Fibroblast of lung (primary cell): ENCODE data around the gene LGALS14. TPM values are rescaled to one million over a fixed set of nuclear protein-coding genes. Genes with fewer than 3 reads are reported as not detected.

Experiments
- DNase-seq, 2 donors: peaks; one replicate each; pipeline versions ENCODE4 v3.0.0 to v3.0.0-alpha.2; 2010; ENCODE audit warnings: low read depth in 2 of 2
- H2AFZ ChIP-seq: 2 replicates; pipeline ENCODE4 v1.5.1; 2012; ENCODE audit warnings: low read length, control low read depth, inconsistent platforms
- H3K27ac ChIP-seq: 2 replicates; pipeline ENCODE4 v1.5.1; 2011; ENCODE audit warnings: low read length, control low read depth; ENCODE audit not compliant: insufficient read depth
- H3K27me3 ChIP-seq: 2 replicates; pipeline ENCODE4 v1.5.1; 2011; ENCODE audit warnings: mild to moderate bottlenecking, low read length; ENCODE audit not compliant: control insufficient read depth, insufficient read depth
- H3K36me3 ChIP-seq: 2 replicates; pipeline ENCODE4 v1.5.1; 2011; ENCODE audit warnings: low read length; ENCODE audit not compliant: control insufficient read depth, insufficient read depth
- H3K4me1 ChIP-seq: 2 replicates; pipeline ENCODE4 v1.5.1; 2011; ENCODE audit warnings: low read length; ENCODE audit not compliant: control insufficient read depth, insufficient read depth; ENCODE audit errors: extremely low read depth
- H3K4me2 ChIP-seq: 2 replicates; pipeline ENCODE4 v1.5.1; 2011; ENCODE audit warnings: low read length, control low read depth; ENCODE audit not compliant: insufficient read depth; ENCODE audit errors: extremely low read depth
- H3K4me3 ChIP-seq, 4 experiments: fragments of 200-600 bp in 1 of 4; sonication (generic) in 1 of 4; replicated peaks in 1 of 4; 2 replicates each; pipeline ENCODE4 v1.5.1; 2011 to 2016; ENCODE audit warnings: low read length in 4 of 4, low read depth in 3 of 4, mild to moderate bottlenecking in 3 of 4, control low read depth in 2 of 4, inconsistent platforms in 1 of 4, mixed read lengths in 1 of 4; ENCODE audit not compliant: insufficient read depth in 1 of 4; ENCODE audit errors: control extremely low read depth in 1 of 4
- H3K79me2 ChIP-seq: 2 replicates; pipeline ENCODE4 v1.5.1; 2012; ENCODE audit warnings: mild to moderate bottlenecking, low read length, inconsistent platforms; ENCODE audit not compliant: control insufficient read depth, insufficient read depth
- H3K9ac ChIP-seq: 2 replicates; pipeline ENCODE4 v1.5.1; 2011; ENCODE audit warnings: mild to moderate bottlenecking, low read length, control low read depth; ENCODE audit not compliant: insufficient read depth
- H3K9me3 ChIP-seq: 2 replicates; pipeline ENCODE4 v1.5.1; 2012; ENCODE audit warnings: low read depth, low read length; ENCODE audit not compliant: control insufficient read depth, insufficient read depth
- H4K20me1 ChIP-seq: 2 replicates; pipeline ENCODE4 v1.5.1; 2011; ENCODE audit warnings: low read length; ENCODE audit not compliant: control insufficient read depth, insufficient read depth; ENCODE audit errors: extremely low read depth
- EZH2 ChIP-seq: IDR thresholded peaks from 2 replicates; pipeline ENCODE4 v1.5.1; 2012; ENCODE audit warnings: low read length, control low read depth, mild to moderate bottlenecking; ENCODE audit errors: missing control alignments
- polyA plus RNA-seq, 2 donors: library from polyadenylated mRNA; depleted of rRNA in 1 of 2; stranded (reverse) in 1 of 2; unstranded in 1 of 2; fragments of >200 nt; gene quantifications; 2 replicates each; pipeline ENCODE4 v1.2.1, GENCODE V29; 2011 to 2012; ENCODE audit warnings: missing spikeins in 1 of 2
- total RNA-seq: library from RNA; depleted of rRNA; stranded (reverse); fragments of >200 nt; gene quantifications from 2 replicates; pipeline ENCODE4 v1.2.1, GENCODE V29; 2014
- TF ChIP-seq, protein P1 (sequence below), 2 donors: IDR thresholded peaks in 1 of 2; conservative IDR thresholded peaks in 1 of 2; 1 replicate in 1 of 2; 2 replicates in 1 of 2; pipeline ENCODE4 v1.5.1; 2011 to 2012; ENCODE audit warnings: low read length in 2 of 2, control low read depth in 1 of 2, inconsistent platforms in 1 of 2, low read depth in 1 of 2, mild to moderate bottlenecking in 1 of 2

The LGALS14 gene
- total and polyA plus RNA-seq, 2 donors (not counting 1 experiment from before 2014, with no cell fraction given): not detected

DNA sequence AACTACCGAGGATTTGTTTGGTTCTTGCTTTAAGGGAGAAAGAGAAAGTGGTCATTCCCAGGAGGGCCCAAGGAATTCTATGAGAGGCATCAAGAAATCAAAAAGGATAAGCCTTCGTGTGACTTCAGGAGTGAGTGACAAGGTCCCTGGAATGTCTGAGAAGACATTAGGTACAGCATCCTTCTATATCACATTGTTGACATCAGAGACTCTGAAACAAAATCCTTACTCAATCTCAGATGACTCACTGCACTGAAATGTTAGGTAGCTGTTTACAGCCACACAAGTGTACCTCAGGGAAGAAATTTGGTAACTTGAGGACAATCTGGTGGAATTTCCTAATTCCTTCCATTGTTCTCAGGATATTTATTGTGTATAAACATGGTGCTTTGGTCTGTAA lies 7.9 kb upstream of the LGALS14 start:
- H3K4me3 ChIP-seq: no peak overlapping the region
- H3K79me2 ChIP-seq: no peaks in the 10 kb centered on the region
- H3K4me2 ChIP-seq: no peak overlapping the region
- no peaks in the 10 kb centered on the region for H3K9me3 ChIP-seq
- H3K36me3 ChIP-seq: no peaks in the 10 kb centered on the region
- no peak overlapping the region for H3K9ac ChIP-seq
- no peaks in the 10 kb centered on the region for H3K4me1 ChIP-seq
- H4K20me1 ChIP-seq: no peaks in the 10 kb centered on the region
- no peak overlapping the region for H2AFZ ChIP-seq
- DNase-seq: no peak
- TF ChIP-seq, protein P1, sequence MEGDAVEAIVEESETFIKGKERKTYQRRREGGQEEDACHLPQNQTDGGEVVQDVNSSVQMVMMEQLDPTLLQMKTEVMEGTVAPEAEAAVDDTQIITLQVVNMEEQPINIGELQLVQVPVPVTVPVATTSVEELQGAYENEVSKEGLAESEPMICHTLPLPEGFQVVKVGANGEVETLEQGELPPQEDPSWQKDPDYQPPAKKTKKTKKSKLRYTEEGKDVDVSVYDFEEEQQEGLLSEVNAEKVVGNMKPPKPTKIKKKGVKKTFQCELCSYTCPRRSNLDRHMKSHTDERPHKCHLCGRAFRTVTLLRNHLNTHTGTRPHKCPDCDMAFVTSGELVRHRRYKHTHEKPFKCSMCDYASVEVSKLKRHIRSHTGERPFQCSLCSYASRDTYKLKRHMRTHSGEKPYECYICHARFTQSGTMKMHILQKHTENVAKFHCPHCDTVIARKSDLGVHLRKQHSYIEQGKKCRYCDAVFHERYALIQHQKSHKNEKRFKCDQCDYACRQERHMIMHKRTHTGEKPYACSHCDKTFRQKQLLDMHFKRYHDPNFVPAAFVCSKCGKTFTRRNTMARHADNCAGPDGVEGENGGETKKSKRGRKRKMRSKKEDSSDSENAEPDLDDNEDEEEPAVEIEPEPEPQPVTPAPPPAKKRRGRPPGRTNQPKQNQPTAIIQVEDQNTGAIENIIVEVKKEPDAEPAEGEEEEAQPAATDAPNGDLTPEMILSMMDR (conservative IDR thresholded peaks at IDR 0.05 in 1 of 2, IDR thresholded peaks at IDR 0.05 in 1 of 2; ENCODE audit: low read depth in 1 of 2, low read length in 2 of 2): no peak
- TF ChIP-seq EZH2: no peak
- no peak overlapping the region for H3K27ac ChIP-seq
- no peaks in the 10 kb centered on the region for H3K27me3 ChIP-seq

DNA sequence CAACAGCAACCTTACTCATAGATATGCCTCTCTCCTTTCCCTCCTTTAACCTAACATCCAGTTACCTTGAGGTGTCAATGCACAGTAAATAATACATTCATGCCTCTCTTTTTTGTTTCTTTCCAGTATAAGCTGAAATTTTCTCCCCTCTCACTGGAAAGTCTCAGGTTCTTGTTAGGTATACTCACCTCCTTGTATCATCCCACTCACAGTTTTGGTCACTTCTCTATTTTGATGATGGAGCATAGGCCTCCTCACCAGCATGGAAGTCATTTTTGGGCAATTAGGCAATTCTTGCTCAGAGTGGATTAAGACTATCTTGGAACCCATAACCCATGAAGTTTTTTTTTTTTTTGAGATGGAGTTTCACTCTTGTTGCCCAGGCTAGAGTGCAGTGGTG lies 5.7 kb upstream of the LGALS14 start:
- H3K36me3 ChIP-seq: no peaks in the 10 kb centered on the region
- H3K4me1 ChIP-seq: no peaks in the 10 kb centered on the region
- H3K27ac ChIP-seq: no peak overlapping the region
- no peak overlapping the region for H3K9ac ChIP-seq
- no peak for DNase-seq
- no peak overlapping the region for H3K4me3 ChIP-seq
- no peak overlapping the region for H2AFZ ChIP-seq
- H3K79me2 ChIP-seq: no peaks in the 10 kb centered on the region
- no peaks in the 10 kb centered on the region for H3K27me3 ChIP-seq
- no peaks in the 10 kb centered on the region for H3K9me3 ChIP-seq
- no peak overlapping the region for H3K4me2 ChIP-seq
- no peaks in the 10 kb centered on the region for H4K20me1 ChIP-seq
- TF ChIP-seq EZH2: no peak
- TF ChIP-seq, protein P1 (conservative IDR thresholded peaks at IDR 0.05 in 1 of 2, IDR thresholded peaks at IDR 0.05 in 1 of 2; ENCODE audit: low read depth in 1 of 2, low read length in 2 of 2): no peak

DNA sequence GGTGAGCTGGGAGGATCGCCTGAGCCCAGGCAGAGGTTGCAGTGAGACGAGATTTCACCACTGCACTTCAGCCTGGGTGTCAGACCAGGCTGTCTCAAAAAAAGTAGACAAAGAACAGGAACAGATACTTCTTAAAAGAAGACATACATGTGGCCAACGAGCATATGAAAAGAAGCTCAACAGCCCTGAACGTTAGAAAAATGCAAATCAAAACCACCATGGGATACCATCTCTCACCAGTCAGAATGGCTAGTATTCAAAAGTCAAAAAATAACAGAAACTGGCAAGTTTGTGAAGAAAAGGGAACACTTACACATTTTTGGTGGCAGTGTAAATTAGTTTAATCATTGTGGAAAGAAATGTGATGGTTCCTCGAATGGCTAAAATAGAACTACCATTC lies 3.0 kb upstream of the LGALS14 start:
- Histone ChIP-seq H3K9me3 (no peaks in the 10 kb centered on the region), H3K9ac (no peak overlapping the region), H3K36me3 (no peaks in the 10 kb centered on the region), H3K4me2 (no peak overlapping the region), H2AFZ (no peak overlapping the region), H3K79me2 (no peaks in the 10 kb centered on the region), H3K4me3 (no peak overlapping the region), H4K20me1 (no peaks in the 10 kb centered on the region), H3K27me3 (no peaks in the 10 kb centered on the region), H3K27ac (no peak overlapping the region), H3K4me1 (no peaks in the 10 kb centered on the region)
- no peak for TF ChIP-seq EZH2
- TF ChIP-seq, protein P1 (conservative IDR thresholded peaks at IDR 0.05 in 1 of 2, IDR thresholded peaks at IDR 0.05 in 1 of 2; ENCODE audit: low read depth in 1 of 2, low read length in 2 of 2): no peak
- DNase-seq: no peak
